HCT116 (cell line): Measurements from ENCODE around the gene ADRM1. TPM values are rescaled to one million over a fixed set of nuclear protein-coding genes. Genes with fewer than 3 reads are reported as not detected.

Source experiments
- ATAC-seq: fragments of 200-7000 bp; cut with Tn5 transposase; 2 replicates; pipeline ENCODE4 v1.9.1; 2020; ENCODE audit warnings: mild to moderate bottlenecking, moderate library complexity
- BruUV-seq: library from RNA; stranded (reverse); fragments of 400-500 nt; replicated peaks from 2 replicates; lab custom pipeline; 2021; lab: Mats Ljungman, UMichigan
- CTCF ChIA-PET: fragments of 300-600 bp; sonication (Branson Sonifier 250); formaldehyde crosslinking; loops from one replicate; lab custom pipeline; 2021; ENCODE audit warnings: antibody characterized with exemption; lab: Charles Lee
- POLR2A ChIA-PET: fragments of 300-600, 350-600 bp; sonication (Branson Sonifier 250); formaldehyde crosslinking; loops from one replicate; lab custom pipeline; 2021; ENCODE audit warnings: antibody characterized with exemption; lab: Charles Lee
- RAD21 ChIA-PET, 2 experiments: fragments of 300-600 bp; sonication (Branson Sonifier 250); formaldehyde crosslinking; loops; one replicate each; lab custom pipeline; 2023; ENCODE audit warnings: low total read pairs in 2 of 2; ENCODE audit not compliant: uncharacterized antibody in 2 of 2, unreplicated experiment in 2 of 2, low non-redundant PET in 1 of 2; lab: Charles Lee
- DNase-seq: peaks from one replicate; pipeline ENCODE4 v3.0.0-alpha.2; 2010; ENCODE audit warnings: low read depth, low spot score
- H2AFZ ChIP-seq: fragments of 200-600 bp; shearing (Covaris generic), sonication (generic); 2 replicates; pipeline ENCODE4 v1.6.1; 2017; ENCODE audit warnings: low read depth, mixed run types, mixed read lengths, antibody characterized with exemption, low read length; ENCODE audit not compliant: poor library complexity, severe bottlenecking
- H3K27ac ChIP-seq: 2 replicates; pipeline ENCODE4 v1.5.1; 2012; ENCODE audit warnings: low read depth, low read length
- H3K27me3 ChIP-seq: fragments of 200-600 bp; sonication (generic); 2 replicates; pipeline ENCODE4 v1.6.1; 2016; ENCODE audit warnings: mixed run types, low read length, mixed read lengths; ENCODE audit not compliant: insufficient read depth
- H3K36me3 ChIP-seq, 2 experiments: fragments of 200-500 bp in 1 of 2; fragments of 200-600 bp in 1 of 2; sonication (Bioruptor generic) in 1 of 2; sonication (generic) in 1 of 2; 2 replicates each; pipeline versions ENCODE4 v1.5.1 to v1.6.1; 2014 to 2016; ENCODE audit warnings: low read length in 2 of 2, inconsistent platforms in 1 of 2, mixed read lengths in 1 of 2, mixed run types in 1 of 2; ENCODE audit not compliant: insufficient read depth in 2 of 2, control insufficient read depth in 1 of 2
- H3K4me1 ChIP-seq, 2 experiments: fragments of 200-600 bp in 1 of 2; sonication (generic) in 1 of 2; 2 replicates each; pipeline versions ENCODE4 v1.5.1 to v1.6.1; 2012 to 2017; ENCODE audit warnings: low read length in 2 of 2, inconsistent platforms in 1 of 2, mild to moderate bottlenecking in 1 of 2, mixed read lengths in 1 of 2, mixed run types in 1 of 2, moderate library complexity in 1 of 2; ENCODE audit not compliant: insufficient read depth in 2 of 2, control insufficient read depth in 1 of 2
- H3K4me2 ChIP-seq: fragments of 200-600 bp; sonication (generic); 2 replicates; pipeline ENCODE4 v1.6.1; 2017; ENCODE audit warnings: mixed run types, low read length, mixed read lengths
- H3K4me3 ChIP-seq, 2 experiments: fragments of 200-600 bp in 1 of 2; sonication (generic) in 1 of 2; replicated peaks in 1 of 2; 2 replicates each; pipeline ENCODE4 v1.5.1; 2011 to 2016; ENCODE audit warnings: low read length in 2 of 2, control low read depth in 1 of 2, low read depth in 1 of 2, mild to moderate bottlenecking in 1 of 2, mixed read lengths in 1 of 2, mixed run types in 1 of 2
- H3K79me2 ChIP-seq: fragments of 200-600 bp; sonication (generic); 2 replicates; pipeline ENCODE4 v1.6.1; 2017; ENCODE audit warnings: mild to moderate bottlenecking, mixed run types, low read length, moderate library complexity, mixed read lengths; ENCODE audit not compliant: insufficient read depth
- H3K9ac ChIP-seq: fragments of 200-600 bp; sonication (generic); 2 replicates; pipeline ENCODE4 v1.6.1; 2016; ENCODE audit warnings: low read length, mixed read lengths
- H3K9me2 ChIP-seq: fragments of 200-600 bp; sonication (generic), shearing (Covaris generic); 2 replicates; pipeline ENCODE4 v1.6.1; 2017; ENCODE audit warnings: mixed run types, mild to moderate bottlenecking, moderate library complexity; ENCODE audit not compliant: insufficient read depth
- H3K9me3 ChIP-seq, 2 experiments: fragments of 200-500 bp in 1 of 2; fragments of 200-600 bp in 1 of 2; sonication (Bioruptor generic) in 1 of 2; sonication (generic) in 1 of 2; 2 replicates each; pipeline ENCODE4 v1.6.1; 2014 to 2017; ENCODE audit warnings: low read length in 2 of 2, mixed read lengths in 2 of 2, inconsistent platforms in 1 of 2, low read depth in 1 of 2, mild to moderate bottlenecking in 1 of 2, mixed run types in 1 of 2, moderate library complexity in 1 of 2; ENCODE audit not compliant: control insufficient read depth in 1 of 2, insufficient read depth in 1 of 2
- H4K20me1 ChIP-seq: fragments of 200-600 bp; sonication (generic), shearing (Covaris generic); 2 replicates; pipeline ENCODE4 v1.6.1; 2017; ENCODE audit warnings: mixed run types, mild to moderate bottlenecking, moderate library complexity; ENCODE audit not compliant: insufficient read depth
- ATF3 ChIP-seq: IDR thresholded peaks from 2 replicates; pipeline ENCODE4 v1.6.1; 2012
- CEBPB ChIP-seq: IDR thresholded peaks from 2 replicates; pipeline ENCODE4 v1.6.1; 2012; ENCODE audit warnings: low read depth
- EGR1 ChIP-seq: IDR thresholded peaks from 2 replicates; pipeline ENCODE4 v1.6.1; 2012; ENCODE audit warnings: low read depth
- EZH2 ChIP-seq: fragments of 200-600 bp; sonication (generic); IDR thresholded peaks from 2 replicates; pipeline ENCODE4 v1.6.1; 2017; ENCODE audit warnings: antibody characterized with exemption, mixed run types
- EZH2phosphoT487 ChIP-seq: fragments of 200-600 bp; IDR thresholded peaks from 2 replicates; pipeline ENCODE4 v1.6.1; 2018; ENCODE audit warnings: antibody characterized with exemption, borderline replicate concordance
- MAX ChIP-seq: IDR thresholded peaks from 2 replicates; pipeline ENCODE4 v1.6.1; 2012
- POLR2A ChIP-seq: IDR thresholded peaks from 2 replicates; pipeline ENCODE4 v1.7.0; 2011; ENCODE audit warnings: borderline replicate concordance; ENCODE audit not compliant: insufficient read depth, insufficient read length; ENCODE audit errors: extremely low read depth
- SP1 ChIP-seq: IDR thresholded peaks from 2 replicates; pipeline ENCODE4 v1.6.1; 2012; ENCODE audit warnings: low read depth
- TCF7L2 ChIP-seq: IDR thresholded peaks from 2 replicates; pipeline ENCODE4 v1.7.0; 2011; ENCODE audit warnings: borderline replicate concordance, inconsistent platforms; ENCODE audit not compliant: insufficient read depth, insufficient read length; ENCODE audit errors: extremely low read depth
- YY1 ChIP-seq: IDR thresholded peaks from 2 replicates; pipeline ENCODE4 v1.6.1; 2011; ENCODE audit warnings: low read length, low read depth, moderate library complexity, mild to moderate bottlenecking; ENCODE audit not compliant: insufficient replicate concordance; ENCODE audit errors: extremely low read depth
- ZFX ChIP-seq: fragments of 450-650 bp; IDR thresholded peaks from 2 replicates; pipeline ENCODE4 v1.6.1; 2017
- ZNF274 ChIP-seq: fragments of 200-500 bp; sonication (Bioruptor generic); IDR thresholded peaks from 2 replicates; pipeline ENCODE4 v1.6.1; 2014; ENCODE audit warnings: mild to moderate bottlenecking, low read depth, low read length, inconsistent platforms
- intact Hi-C: fragments of 100-400 bp; cut with micrococcal nuclease; formaldehyde crosslinking; loops from 2 replicates; pipeline ENCODE4 v1.10.0; 2022
- total RNA-seq: library from RNA; stranded (reverse); gene quantifications from one replicate; pipeline ENCODE4 v1.2.1, GENCODE V29; 2021; ENCODE audit not compliant: unreplicated experiment

Gene ADRM1
- total RNA-seq, 1 experiment from 2014 or later, result 158 TPM

- TF ChIP-seq EZH2 (no peak), MAX (no peak), ATF3 (no peak), YY1 (no peak), CEBPB (no peak), EZH2phosphoT487 (no peak), ZFX (no peak)
These were observed 14.8 kb upstream of the ADRM1 start (continued) for GRCh38 chr20:62287759-62288534.

- Histone ChIP-seq H3K4me2 (no peak overlapping the region), H3K27ac (no peak overlapping the region), H3K9ac (no peak overlapping the region), H4K20me1 (no peaks in the 10 kb centered on the region), H3K27me3 (no peaks in the 10 kb centered on the region), H3K9me3 (no peaks in the 10 kb centered on the region), H3K36me3 (peaks cover 0 to 4% of the 10 kb centered on the region in 2 experiments; a peak in 1 of 4 replicates), H3K79me2 (no peaks in the 10 kb centered on the region), H3K4me3 (no peak overlapping the region), H3K4me1 (no peaks in the 10 kb centered on the region), H2AFZ (no peak overlapping the region), H3K9me2 (no peaks in the 10 kb centered on the region)
- ATAC-seq, result no peak
- DNase-seq, result no peak
- RAD21 ChIA-PET, result no interaction called here
- TF ChIP-seq POLR2A (no peak), ZNF274 (no peak), SP1 (no peak), TCF7L2 (no peak), EGR1 (no peak), YY1 (no peak)
- CTCF ChIA-PET, result no interaction called here
- POLR2A ChIA-PET, result no interaction called here
- intact Hi-C loops, result no loop called here
- BruUV-seq, result no TSS peak
These were observed 14.2 kb upstream of the ADRM1 start for GRCh38 chr20:62288535-62289105.
